ENCODE results near the gene CEP128.

GRCh38 chr14:80681651-80682050 lies 259.9 kb downstream of the CEP128 start:
- TF ChIP-seq CTCF (IDR thresholded peaks at IDR 0.05) (no peak), POLR2A (IDR thresholded peaks at IDR 0.05) (no peak)

Measured in thyroid gland (tissue), 4 donors.